ENCODE results near the gene WBP11. TPM values are rescaled to one million over a fixed set of nuclear protein-coding genes. Genes with fewer than 3 reads are reported as not detected.

WBP11 gene
- total and polyA plus RNA-seq, 2 donors (not counting 3 experiments of a cell fraction or from before 2014, with no cell fraction given) = 11.4 to 77.1 TPM

DNA sequence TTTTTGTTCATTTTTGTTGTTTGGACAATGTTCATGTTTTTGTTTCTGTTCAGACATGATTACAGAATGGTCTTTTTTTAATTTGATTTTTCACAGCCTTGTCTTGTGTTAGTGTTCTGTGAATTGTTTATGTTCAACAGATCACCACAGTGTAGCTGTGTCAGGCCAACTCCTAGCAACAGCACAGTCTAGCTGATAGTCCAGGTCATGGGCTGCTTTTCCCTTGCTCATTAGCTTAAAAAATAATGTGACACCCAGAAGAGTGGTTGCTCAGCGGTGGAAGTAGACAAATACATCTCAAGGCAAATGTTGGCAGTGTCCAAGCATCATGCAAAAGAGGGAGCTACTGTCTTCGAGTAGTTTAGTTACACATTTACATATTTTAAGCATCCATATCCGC, 22.4 kb downstream of the WBP11 start:
- peaks cover 5% of the 10 kb centered on the region for H3K79me2 ChIP-seq (ENCODE audit: control insufficient read depth, insufficient read depth, low read length)
- DNase-seq (ENCODE audit: low read depth, low spot score) (no peak), FAIRE-seq (no peak)
- no peaks in the 10 kb centered on the region for H4K20me1 ChIP-seq (replicated peaks; ENCODE audit: control insufficient read depth, extremely low read depth, insufficient read depth, low read length)
- H3K4me3 ChIP-seq (replicated peaks in 1 of 3; ENCODE audit: insufficient read depth in 1 of 3, low read depth in 1 of 3, low read length in 3 of 3) = no peak overlapping the region
- intact Hi-C loops (cut with micrococcal nuclease) (no loop called here), dilution Hi-C loops (cut with MboI; ENCODE audit: extremely low pct_ligation_motif_present, low sequenced_read_pairs) (no loop called here)
- CTCF ChIA-PET = interaction anchor here (1.0 to 2.1 kb wide), 2 partner anchors 25 to 215 kb away, joined by 3 to 6 read pairs; no protein-coding TSS in a partner anchor
- no peak overlapping the region for H3K4me2 ChIP-seq (ENCODE audit: insufficient read depth, low read length)
- peaks cover 10% of the 10 kb centered on the region for H3K4me1 ChIP-seq (ENCODE audit: control insufficient read depth, extremely low read depth, insufficient read depth, low read length)
- H3K9me3 ChIP-seq (replicated peaks; ENCODE audit: control insufficient read depth, insufficient read depth, low read length) = no peaks in the 10 kb centered on the region
- no peak overlapping the region for H3K27ac ChIP-seq (ENCODE audit: insufficient read depth, low read depth, low read length)
- POLR2A ChIA-PET = no interaction called here
- H3K36me3 ChIP-seq (ENCODE audit: control insufficient read depth in 2 of 2, extremely low read depth in 1 of 2, insufficient read depth in 2 of 2, low read length in 2 of 2) = peaks cover 0 to 6% of the 10 kb centered on the region in 2 experiments
- H3K27me3 ChIP-seq (ENCODE audit: control insufficient read depth in 2 of 2, insufficient read depth in 2 of 2, low read length in 2 of 2) = no peaks in the 10 kb centered on the region
- no peak overlapping the region for H2AFZ ChIP-seq (ENCODE audit: low read depth, low read length)
- no peak overlapping the region for H3K9ac ChIP-seq (replicated peaks; ENCODE audit: extremely low read depth, insufficient read depth, low read length)
- BruUV-seq (replicated peaks) = no TSS peak
- H3K9me1 ChIP-seq (replicated peaks; ENCODE audit: control insufficient read depth, extremely low read depth, insufficient read depth, low read length) = no peaks in the 10 kb centered on the region
- TF ChIP-seq POLR2AphosphoS5 (IDR thresholded peaks at IDR 0.05; ENCODE audit: insufficient read depth, low read depth, low read length) = no peak

DNA sequence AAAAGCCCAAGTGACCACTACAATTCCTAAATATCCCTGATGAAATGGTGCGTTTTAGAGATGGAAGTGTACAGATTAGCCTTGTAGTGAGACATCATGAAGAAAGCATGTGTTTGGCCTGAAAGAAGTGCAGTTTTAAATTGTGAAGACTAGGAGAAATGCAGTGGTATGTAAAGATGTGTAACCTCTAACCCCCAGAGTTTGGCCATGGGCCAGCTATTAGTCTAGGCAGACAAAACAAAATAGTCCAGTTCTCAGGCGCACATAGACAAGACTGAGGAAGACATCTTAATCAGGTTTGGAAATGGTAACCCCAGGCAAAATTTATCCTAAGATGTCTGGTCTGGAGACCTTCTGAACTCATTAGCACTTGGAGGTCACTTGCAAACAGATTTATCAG, 23.4 kb downstream of the WBP11 start:
- ChIA-PET POLR2A (no interaction called here), CTCF (interaction anchor here (1.2 kb wide), 2 partner anchors 21 to 24 kb away, joined by 3 to 4 read pairs; no protein-coding TSS in a partner anchor)
- no peak overlapping the region for H3K4me3 ChIP-seq (replicated peaks in 1 of 3; ENCODE audit: insufficient read depth in 1 of 3, low read depth in 1 of 3, low read length in 3 of 3)
- no peak overlapping the region for H3K4me2 ChIP-seq (ENCODE audit: insufficient read depth, low read length)
- no peaks in the 10 kb centered on the region for H3K9me1 ChIP-seq (replicated peaks; ENCODE audit: control insufficient read depth, extremely low read depth, insufficient read depth, low read length)
- H3K27ac ChIP-seq (ENCODE audit: insufficient read depth, low read depth, low read length) = no peak overlapping the region
- H3K4me1 ChIP-seq (ENCODE audit: control insufficient read depth, extremely low read depth, insufficient read depth, low read length) = peaks cover 14% of the 10 kb centered on the region
- TF ChIP-seq FOS (IDR thresholded peaks at IDR 0.05; ENCODE audit: borderline replicate concordance, insufficient read depth, low read length) (no peak), GATA2 (IDR thresholded peaks at IDR 0.05; ENCODE audit: insufficient read depth, insufficient read length, low read depth, low read length) (no peak), POLR2A (IDR thresholded peaks at IDR 0.05; ENCODE audit: low read depth, low read length) (no peak)
- TF ChIP-seq, protein P1, sequence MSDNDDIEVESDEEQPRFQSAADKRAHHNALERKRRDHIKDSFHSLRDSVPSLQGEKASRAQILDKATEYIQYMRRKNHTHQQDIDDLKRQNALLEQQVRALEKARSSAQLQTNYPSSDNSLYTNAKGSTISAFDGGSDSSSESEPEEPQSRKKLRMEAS (IDR thresholded peaks at IDR 0.05; ENCODE audit: insufficient read depth, insufficient read length) = no peak
- TF ChIP-seq, protein P2, sequence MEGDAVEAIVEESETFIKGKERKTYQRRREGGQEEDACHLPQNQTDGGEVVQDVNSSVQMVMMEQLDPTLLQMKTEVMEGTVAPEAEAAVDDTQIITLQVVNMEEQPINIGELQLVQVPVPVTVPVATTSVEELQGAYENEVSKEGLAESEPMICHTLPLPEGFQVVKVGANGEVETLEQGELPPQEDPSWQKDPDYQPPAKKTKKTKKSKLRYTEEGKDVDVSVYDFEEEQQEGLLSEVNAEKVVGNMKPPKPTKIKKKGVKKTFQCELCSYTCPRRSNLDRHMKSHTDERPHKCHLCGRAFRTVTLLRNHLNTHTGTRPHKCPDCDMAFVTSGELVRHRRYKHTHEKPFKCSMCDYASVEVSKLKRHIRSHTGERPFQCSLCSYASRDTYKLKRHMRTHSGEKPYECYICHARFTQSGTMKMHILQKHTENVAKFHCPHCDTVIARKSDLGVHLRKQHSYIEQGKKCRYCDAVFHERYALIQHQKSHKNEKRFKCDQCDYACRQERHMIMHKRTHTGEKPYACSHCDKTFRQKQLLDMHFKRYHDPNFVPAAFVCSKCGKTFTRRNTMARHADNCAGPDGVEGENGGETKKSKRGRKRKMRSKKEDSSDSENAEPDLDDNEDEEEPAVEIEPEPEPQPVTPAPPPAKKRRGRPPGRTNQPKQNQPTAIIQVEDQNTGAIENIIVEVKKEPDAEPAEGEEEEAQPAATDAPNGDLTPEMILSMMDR (IDR thresholded peaks at IDR 0.05; ENCODE audit: extremely low read depth in 1 of 2, insufficient read depth in 1 of 2, low read depth in 1 of 2, low read length in 2 of 2) = no peak
- no peak overlapping the region for H3K9ac ChIP-seq (replicated peaks; ENCODE audit: extremely low read depth, insufficient read depth, low read length)
- no peaks in the 10 kb centered on the region for H4K20me1 ChIP-seq (replicated peaks; ENCODE audit: control insufficient read depth, extremely low read depth, insufficient read depth, low read length)
- H2AFZ ChIP-seq (ENCODE audit: low read depth, low read length) = no peak overlapping the region
- intact Hi-C loops (cut with micrococcal nuclease) = no loop called here
- no TSS peak for BruUV-seq (replicated peaks)
- dilution Hi-C loops (cut with MboI; ENCODE audit: extremely low pct_ligation_motif_present, low sequenced_read_pairs) = no loop called here
- DNase-seq (ENCODE audit: low read depth, low spot score) (no peak), FAIRE-seq (no peak)
- H3K27me3 ChIP-seq (ENCODE audit: control insufficient read depth in 2 of 2, insufficient read depth in 2 of 2, low read length in 2 of 2) = no peaks in the 10 kb centered on the region
- H3K79me2 ChIP-seq (ENCODE audit: control insufficient read depth, insufficient read depth, low read length) = peaks cover 14% of the 10 kb centered on the region
- H3K36me3 ChIP-seq (ENCODE audit: control insufficient read depth in 2 of 2, extremely low read depth in 1 of 2, insufficient read depth in 2 of 2, low read length in 2 of 2) = peaks cover 0 to 2% of the 10 kb centered on the region in 2 experiments
- no peaks in the 10 kb centered on the region for H3K9me3 ChIP-seq (replicated peaks; ENCODE audit: control insufficient read depth, insufficient read depth, low read length)
